Lower leg skin (tissue), 3 donors: ENCODE results near the gene CLMP.

Experiments
- POLR2A ChIP-seq, 2 donors: fragments of 450-650 bp; IDR thresholded peaks; one replicate each; pipeline ENCODE4 v1.6.1; 2016 to 2017; ENCODE audit warnings: antibody characterized with exemption in 2 of 2, mild to moderate bottlenecking in 1 of 2, moderate library complexity in 1 of 2
- TF ChIP-seq, protein P1 (sequence below), 3 donors: fragments of 450-650 bp; IDR thresholded peaks; one replicate each; pipeline ENCODE4 v1.5.1; 2016; ENCODE audit warnings: antibody characterized with exemption in 3 of 3, mild to moderate bottlenecking in 3 of 3, moderate library complexity in 2 of 3

DNA sequence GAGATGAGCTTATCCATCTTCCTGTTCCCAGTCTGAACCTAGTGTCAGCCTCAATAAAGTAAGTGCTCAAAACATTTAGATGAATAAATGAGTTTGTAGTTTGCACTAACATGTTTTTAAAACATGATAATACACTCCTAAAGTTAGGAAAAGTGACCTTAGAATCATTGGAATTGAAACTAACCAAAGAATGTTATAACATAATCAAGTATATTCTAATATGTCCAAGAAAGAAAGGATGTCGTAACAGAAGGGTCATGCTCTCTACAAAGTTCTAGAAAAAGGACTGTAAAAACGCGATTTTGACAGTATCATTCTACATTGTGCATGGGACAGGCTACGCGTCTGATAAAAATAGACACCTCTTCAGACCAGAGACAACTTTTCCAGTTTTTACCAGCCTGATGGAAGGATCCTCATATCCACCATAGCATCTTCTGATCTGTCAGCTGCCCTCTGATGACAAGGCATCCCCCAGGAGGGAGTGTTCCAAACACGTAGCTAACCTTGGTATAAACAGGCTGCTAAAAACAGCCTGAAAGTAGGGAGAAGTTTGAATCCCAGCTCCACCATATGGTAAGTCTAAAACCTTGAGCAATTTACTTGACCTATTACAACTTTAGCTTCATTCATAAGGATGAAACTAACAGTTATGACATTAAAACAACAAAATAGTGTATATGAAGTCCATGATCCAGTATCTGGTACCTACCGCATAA, 30.2 kb downstream of the CLMP start:
- TF ChIP-seq, protein P1, sequence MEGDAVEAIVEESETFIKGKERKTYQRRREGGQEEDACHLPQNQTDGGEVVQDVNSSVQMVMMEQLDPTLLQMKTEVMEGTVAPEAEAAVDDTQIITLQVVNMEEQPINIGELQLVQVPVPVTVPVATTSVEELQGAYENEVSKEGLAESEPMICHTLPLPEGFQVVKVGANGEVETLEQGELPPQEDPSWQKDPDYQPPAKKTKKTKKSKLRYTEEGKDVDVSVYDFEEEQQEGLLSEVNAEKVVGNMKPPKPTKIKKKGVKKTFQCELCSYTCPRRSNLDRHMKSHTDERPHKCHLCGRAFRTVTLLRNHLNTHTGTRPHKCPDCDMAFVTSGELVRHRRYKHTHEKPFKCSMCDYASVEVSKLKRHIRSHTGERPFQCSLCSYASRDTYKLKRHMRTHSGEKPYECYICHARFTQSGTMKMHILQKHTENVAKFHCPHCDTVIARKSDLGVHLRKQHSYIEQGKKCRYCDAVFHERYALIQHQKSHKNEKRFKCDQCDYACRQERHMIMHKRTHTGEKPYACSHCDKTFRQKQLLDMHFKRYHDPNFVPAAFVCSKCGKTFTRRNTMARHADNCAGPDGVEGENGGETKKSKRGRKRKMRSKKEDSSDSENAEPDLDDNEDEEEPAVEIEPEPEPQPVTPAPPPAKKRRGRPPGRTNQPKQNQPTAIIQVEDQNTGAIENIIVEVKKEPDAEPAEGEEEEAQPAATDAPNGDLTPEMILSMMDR (IDR thresholded peaks at IDR 0.05) = no peak
- no peak for TF ChIP-seq POLR2A (IDR thresholded peaks at IDR 0.05)
